RWPE1 (cell line): ENCODE results near the gene C2CD2.

Source experiments
- CTCF ChIA-PET: fragments of 350-600 bp; sonication (Branson Sonifier 250); formaldehyde crosslinking; extraction: SDS; loops from one replicate; lab custom pipeline; 2021; lab: Yijun Ruan, JAX
- POLR2A ChIA-PET: fragments of 400-600 bp; formaldehyde crosslinking; extraction: SDS; loops from one replicate; lab custom pipeline; 2020; ENCODE audit warnings: antibody characterized with exemption; ENCODE audit not compliant: low non-redundant PET; lab: Yijun Ruan, JAX
- DNase-seq: peaks from one replicate; pipeline ENCODE4 v3.0.0; 2012; ENCODE audit warnings: low spot score
- H3K27ac ChIP-seq: fragments of 450-650 bp; 2 replicates; pipeline ENCODE4 v1.5.1; 2017
- TF ChIP-seq, protein P1 (sequence below): fragments of 450-650 bp; conservative IDR thresholded peaks from 2 replicates; pipeline ENCODE4 v1.5.1; 2017; ENCODE audit warnings: low read depth, mild to moderate bottlenecking

The C2CD2 gene

DNA sequence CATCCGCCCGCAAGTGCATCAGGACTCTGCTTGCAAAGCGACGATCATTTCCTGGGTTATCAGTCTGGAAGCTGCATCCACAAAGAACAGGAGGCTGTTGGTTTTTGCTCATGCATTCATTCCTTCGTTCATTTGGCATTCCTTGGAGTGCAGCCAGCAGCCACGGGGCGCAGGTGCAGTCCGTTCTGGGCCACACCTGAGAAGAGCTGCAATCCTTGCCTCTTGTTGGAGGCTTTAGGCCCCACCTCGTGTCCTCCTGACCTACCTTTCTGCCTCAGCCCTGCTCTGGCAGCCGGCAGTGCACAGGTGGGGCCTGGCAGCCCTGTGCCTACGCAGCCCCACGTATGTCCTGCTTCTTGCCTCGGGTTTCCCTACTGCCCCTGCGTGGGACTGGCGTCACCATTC lies 19.6 kb upstream of the C2CD2 start:
- ChIA-PET CTCF (no interaction called here), POLR2A (no interaction called here)
- peak; percentile 49 for DNase-seq
- TF ChIP-seq, protein P1, sequence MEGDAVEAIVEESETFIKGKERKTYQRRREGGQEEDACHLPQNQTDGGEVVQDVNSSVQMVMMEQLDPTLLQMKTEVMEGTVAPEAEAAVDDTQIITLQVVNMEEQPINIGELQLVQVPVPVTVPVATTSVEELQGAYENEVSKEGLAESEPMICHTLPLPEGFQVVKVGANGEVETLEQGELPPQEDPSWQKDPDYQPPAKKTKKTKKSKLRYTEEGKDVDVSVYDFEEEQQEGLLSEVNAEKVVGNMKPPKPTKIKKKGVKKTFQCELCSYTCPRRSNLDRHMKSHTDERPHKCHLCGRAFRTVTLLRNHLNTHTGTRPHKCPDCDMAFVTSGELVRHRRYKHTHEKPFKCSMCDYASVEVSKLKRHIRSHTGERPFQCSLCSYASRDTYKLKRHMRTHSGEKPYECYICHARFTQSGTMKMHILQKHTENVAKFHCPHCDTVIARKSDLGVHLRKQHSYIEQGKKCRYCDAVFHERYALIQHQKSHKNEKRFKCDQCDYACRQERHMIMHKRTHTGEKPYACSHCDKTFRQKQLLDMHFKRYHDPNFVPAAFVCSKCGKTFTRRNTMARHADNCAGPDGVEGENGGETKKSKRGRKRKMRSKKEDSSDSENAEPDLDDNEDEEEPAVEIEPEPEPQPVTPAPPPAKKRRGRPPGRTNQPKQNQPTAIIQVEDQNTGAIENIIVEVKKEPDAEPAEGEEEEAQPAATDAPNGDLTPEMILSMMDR = no peak
- no peak overlapping the region for H3K27ac ChIP-seq

DNA sequence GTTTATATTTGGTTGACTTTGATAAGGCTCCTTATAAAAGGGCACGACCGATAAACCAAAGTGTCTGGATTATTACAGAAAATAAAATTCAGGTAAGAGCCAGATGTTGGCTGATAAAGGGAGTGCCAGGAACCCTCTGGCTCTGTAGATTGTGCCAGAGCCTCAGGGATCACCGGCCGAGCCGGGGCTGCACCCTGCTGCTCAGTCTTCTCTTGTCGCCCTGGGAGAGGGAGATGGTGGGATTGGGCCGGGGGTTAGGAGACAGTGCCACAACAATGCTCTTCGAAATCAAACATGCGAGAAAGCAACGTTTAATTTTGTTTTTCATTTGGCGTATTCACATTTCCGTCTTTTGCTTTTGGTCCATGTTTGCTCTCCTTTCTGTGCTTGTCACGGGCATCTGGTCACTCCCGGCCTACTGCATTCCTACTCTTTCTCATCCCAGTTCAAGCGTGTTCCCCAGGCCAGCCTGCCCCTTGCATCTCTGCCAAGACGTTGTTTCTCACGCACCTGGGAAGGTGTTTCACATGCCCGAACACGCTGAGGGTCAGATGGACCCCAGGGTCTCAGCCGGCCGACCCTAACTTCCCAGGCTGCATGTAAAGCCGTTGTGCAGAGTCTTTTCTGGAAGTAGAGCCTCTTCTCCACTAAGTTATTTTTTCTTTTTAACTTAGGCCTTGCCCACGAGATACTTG lies 18.8 kb upstream of the C2CD2 start:
- ChIA-PET CTCF (no interaction called here), POLR2A (no interaction called here)
- no peak overlapping the region for H3K27ac ChIP-seq
- no peak for DNase-seq
- TF ChIP-seq, protein P1 = no peak

DNA sequence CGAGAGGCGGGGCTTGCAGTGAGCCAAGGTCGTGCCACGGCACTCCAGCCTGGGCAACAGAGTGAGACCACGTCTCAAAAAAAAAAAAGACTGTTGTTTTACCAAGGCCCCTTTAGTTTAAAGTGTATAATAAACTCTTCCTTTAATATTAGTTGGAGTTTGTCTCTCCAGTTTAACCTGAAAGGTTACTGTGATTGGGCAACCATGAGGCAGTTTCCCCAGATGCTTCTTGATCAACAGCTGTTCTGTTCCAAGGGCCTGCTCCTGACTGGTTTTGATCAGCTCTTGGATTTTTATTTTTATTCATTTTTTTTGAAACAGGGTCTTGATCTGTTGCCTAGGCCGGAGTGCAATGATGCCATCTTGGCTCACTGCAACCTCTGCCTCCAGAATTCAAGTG lies 18.1 kb upstream of the C2CD2 start:
- DNase-seq = no peak
- no peak overlapping the region for H3K27ac ChIP-seq
- POLR2A ChIA-PET = no interaction called here
- CTCF ChIA-PET = no interaction called here
- TF ChIP-seq, protein P1 = no peak

DNA sequence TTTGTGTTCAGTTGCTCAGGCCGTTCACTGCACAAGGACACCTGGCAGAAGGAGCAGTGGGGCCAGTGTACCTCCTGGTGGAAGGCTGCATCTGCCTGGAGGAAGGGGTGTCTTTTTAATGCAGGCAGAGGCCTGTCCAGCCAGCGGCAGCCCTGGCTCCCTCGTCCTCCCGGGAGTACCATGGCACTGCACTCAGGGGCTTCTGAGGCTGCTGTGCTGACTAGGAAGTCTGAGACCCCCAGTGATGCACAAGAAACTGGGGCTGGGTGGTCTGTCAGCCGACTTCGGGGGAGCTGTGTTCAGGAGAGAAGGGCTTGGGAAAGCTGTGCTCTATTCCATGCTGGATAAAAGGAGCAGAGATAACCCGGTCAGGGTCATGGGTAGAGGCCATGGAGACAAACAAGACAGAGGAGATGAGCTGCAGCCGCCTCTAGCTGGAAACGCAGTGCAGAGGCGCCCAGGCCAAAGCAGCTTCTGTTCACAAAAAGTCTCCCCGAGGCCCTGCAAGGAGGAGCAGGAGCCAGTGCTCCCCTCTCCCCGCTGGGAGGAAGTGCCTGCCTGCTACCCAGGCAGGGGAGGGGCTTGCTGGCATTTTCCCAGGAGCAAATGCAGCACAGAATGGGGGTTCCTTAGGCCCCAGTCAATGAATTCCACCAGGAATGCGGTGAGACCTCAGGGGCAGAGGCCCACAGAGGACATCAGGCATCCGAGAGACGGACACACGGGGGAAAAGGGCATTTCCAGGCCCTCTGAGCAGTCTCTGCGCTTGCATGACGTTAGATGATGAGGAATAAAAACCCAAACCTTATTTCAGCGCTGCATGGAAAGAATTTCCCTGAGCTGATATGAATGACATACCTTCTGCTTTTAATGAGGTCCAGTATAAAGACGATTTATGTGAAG lies 17.2 kb upstream of the C2CD2 start:
- POLR2A ChIA-PET = no interaction called here
- TF ChIP-seq, protein P1 = no peak
- DNase-seq = no peak
- H3K27ac ChIP-seq = no peak overlapping the region
- CTCF ChIA-PET = interaction anchor here (1.2 kb wide), 1 partner anchor 137 kb away, joined by 4 read pairs; no protein-coding TSS in a partner anchor

DNA sequence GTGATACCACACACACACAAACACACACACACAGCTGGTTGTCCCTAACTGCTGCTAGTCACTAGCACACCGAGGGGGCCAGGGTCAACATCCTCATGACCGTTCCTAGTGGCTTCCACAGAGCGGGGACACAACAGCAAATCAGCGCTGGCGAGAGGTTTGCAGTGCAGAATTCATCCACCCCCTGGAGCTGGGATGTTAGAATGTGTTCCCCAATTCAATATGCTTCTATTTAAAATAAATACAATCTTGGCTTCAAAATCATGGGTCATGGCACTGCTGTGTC lies 16.2 kb upstream of the C2CD2 start:
- CTCF ChIA-PET = interaction anchor here (1.2 kb wide), 1 partner anchor 138 kb away, joined by 4 read pairs; no protein-coding TSS in a partner anchor

DNA sequence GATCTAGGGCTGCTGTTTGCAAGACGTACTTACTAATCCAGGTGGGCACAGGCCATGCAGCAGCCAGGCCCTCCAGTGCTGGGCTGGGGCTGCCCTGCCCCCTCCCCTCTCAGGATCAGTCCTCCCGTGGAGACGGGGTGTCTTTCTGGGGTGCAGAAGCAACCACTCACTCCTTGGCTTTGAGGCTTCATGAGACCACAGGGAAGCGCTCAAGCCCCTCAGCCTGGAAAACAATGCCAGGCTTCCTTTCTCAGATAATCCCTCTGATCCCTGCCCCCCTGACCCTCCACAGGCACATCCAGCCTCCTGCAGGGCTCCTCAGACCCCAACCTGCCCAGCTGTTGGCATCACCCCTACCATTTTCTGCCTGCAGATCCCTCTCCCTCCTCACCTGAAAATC lies 13.9 kb upstream of the C2CD2 start:
- TF ChIP-seq, protein P1 = no peak
- DNase-seq = no peak
- ChIA-PET CTCF (no interaction called here), POLR2A (no interaction called here)
- no peak overlapping the region for H3K27ac ChIP-seq

More for the DNA sequence above, 16.2 kb upstream of the C2CD2 start:
- TF ChIP-seq, protein P1 = no peak
- DNase-seq = no peak
- POLR2A ChIA-PET = no interaction called here
- no peak overlapping the region for H3K27ac ChIP-seq
